H9 (cell line): ENCODE measurements around the gene ULK1. TPM values are rescaled to one million over a fixed set of nuclear protein-coding genes. Genes with fewer than 3 reads are reported as not detected.

Experiments used
- DNase-seq: peaks from one replicate; pipeline ENCODE4 v3.0.0-alpha.2; 2017
- H2AFZ ChIP-seq: one replicate; pipeline ENCODE4 v1.6.1; 2013; ENCODE audit warnings: mild to moderate bottlenecking, low read length, control low read depth, moderate library complexity
- H2AK5ac ChIP-seq: 2 replicates; pipeline ENCODE4 v1.6.1; 2013; ENCODE audit warnings: low read length, control low read depth, mixed read lengths; ENCODE audit not compliant: insufficient read length
- H2BK120ac ChIP-seq: one replicate; pipeline ENCODE4 v1.6.1; 2013; ENCODE audit warnings: low read depth, mild to moderate bottlenecking, low read length, control low read depth, inconsistent platforms; ENCODE audit not compliant: poor library complexity, severe bottlenecking
- H2BK12ac ChIP-seq: 2 replicates; pipeline ENCODE4 v1.6.1; 2013; ENCODE audit warnings: low read length, control low read depth, mixed read lengths, low read depth; ENCODE audit not compliant: insufficient read length
- H2BK15ac ChIP-seq: 2 replicates; pipeline ENCODE4 v1.6.1; 2013; ENCODE audit warnings: low read depth, low read length, control low read depth
- H2BK20ac ChIP-seq: one replicate; pipeline ENCODE4 v1.6.1; 2013; ENCODE audit warnings: low read depth, mild to moderate bottlenecking, low read length, control low read depth, inconsistent platforms; ENCODE audit not compliant: poor library complexity, severe bottlenecking
- H2BK5ac ChIP-seq: 2 replicates; pipeline ENCODE4 v1.6.1; 2013; ENCODE audit warnings: low read length, control low read depth, mixed read lengths; ENCODE audit not compliant: insufficient read length
- H3K14ac ChIP-seq: 2 replicates; pipeline ENCODE4 v1.6.1; 2013; ENCODE audit warnings: low read length, control low read depth; ENCODE audit not compliant: insufficient read depth
- H3K18ac ChIP-seq: 2 replicates; pipeline ENCODE4 v1.6.1; 2013; ENCODE audit warnings: low read depth, mild to moderate bottlenecking, mixed read lengths, low read length, control low read depth; ENCODE audit not compliant: insufficient read length
- H3K23ac ChIP-seq: 2 replicates; pipeline ENCODE4 v1.6.1; 2013; ENCODE audit warnings: low read length, control low read depth, mixed read lengths, low read depth; ENCODE audit not compliant: insufficient read length
- H3K23me2 ChIP-seq: 2 replicates; pipeline ENCODE4 v1.6.1; 2013; ENCODE audit warnings: low read depth, mild to moderate bottlenecking, mixed read lengths, low read length, control low read depth; ENCODE audit not compliant: insufficient read length, poor library complexity, severe bottlenecking
- H3K27ac ChIP-seq: 2 replicates; pipeline ENCODE4 v1.5.1; 2013; ENCODE audit warnings: low read length, control low read depth, mixed read lengths, low read depth; ENCODE audit not compliant: insufficient read length
- H3K27me3 ChIP-seq: 2 replicates; pipeline ENCODE4 v1.6.1; 2013; ENCODE audit warnings: low read length, control low read depth, inconsistent platforms; ENCODE audit not compliant: insufficient read depth
- H3K4ac ChIP-seq: 2 replicates; pipeline ENCODE4 v1.6.1; 2013; ENCODE audit warnings: low read depth, mild to moderate bottlenecking, control low read depth, inconsistent platforms, low read length, moderate library complexity
- H3K4me1 ChIP-seq: 2 replicates; pipeline ENCODE4 v1.6.1; 2013; ENCODE audit warnings: low read length, control low read depth, inconsistent platforms; ENCODE audit not compliant: insufficient read depth
- H3K4me2 ChIP-seq: 2 replicates; pipeline ENCODE4 v1.6.1; 2013; ENCODE audit warnings: low read length, control low read depth, mixed read lengths; ENCODE audit not compliant: insufficient read length, insufficient read depth
- H3K56ac ChIP-seq: 2 replicates; pipeline ENCODE4 v1.6.1; 2013; ENCODE audit warnings: low read depth, mild to moderate bottlenecking, mixed read lengths, low read length, control low read depth; ENCODE audit not compliant: insufficient read length
- H3K79me1 ChIP-seq: 2 replicates; pipeline ENCODE4 v1.6.1; 2013; ENCODE audit warnings: low read depth, mild to moderate bottlenecking, moderate library complexity, low read length, control low read depth, inconsistent platforms; ENCODE audit not compliant: insufficient read depth, poor library complexity, severe bottlenecking
- H3K79me2 ChIP-seq: 2 replicates; pipeline ENCODE4 v1.6.1; 2013; ENCODE audit warnings: low read length, control low read depth, inconsistent platforms; ENCODE audit not compliant: insufficient read depth
- H3K9ac ChIP-seq: 2 replicates; pipeline ENCODE4 v1.6.1; 2013; ENCODE audit warnings: low read length, control low read depth, mixed read lengths; ENCODE audit not compliant: insufficient read length; ENCODE audit errors: extremely low read depth
- H3K9me3 ChIP-seq: one replicate; pipeline ENCODE4 v1.6.1; 2013; ENCODE audit warnings: low read depth, low read length, inconsistent platforms; ENCODE audit not compliant: control insufficient read depth
- H3T11ph ChIP-seq: one replicate; pipeline ENCODE4 v1.6.1; 2013; ENCODE audit warnings: mild to moderate bottlenecking, low read length, control low read depth, inconsistent platforms
- H4K20me1 ChIP-seq: one replicate; pipeline ENCODE4 v1.6.1; 2013; ENCODE audit not compliant: control insufficient read depth, insufficient read length, insufficient read depth
- H4K5ac ChIP-seq: 2 replicates; pipeline ENCODE4 v1.6.1; 2013; ENCODE audit warnings: low read depth, mild to moderate bottlenecking, mixed read lengths, low read length, control low read depth; ENCODE audit not compliant: insufficient read length
- H4K8ac ChIP-seq: replicated peaks from 2 replicates; pipeline ENCODE4 v1.6.1; 2013; ENCODE audit warnings: low read length, control low read depth, mixed read lengths, low read depth; ENCODE audit not compliant: insufficient read length
- H4K91ac ChIP-seq: 2 replicates; pipeline ENCODE4 v1.6.1; 2013; ENCODE audit warnings: low read depth, mild to moderate bottlenecking, moderate library complexity, mixed read lengths, low read length, control low read depth; ENCODE audit not compliant: insufficient read length
- H3K27ac Mint-ChIP-seq, 3 experiments: 2 replicates in 2 of 3; 3 replicates in 1 of 3; pipeline ENCODE4 v1.8.0; 2020 to 2021; ENCODE audit warnings: mixed read lengths in 3 of 3, mild to moderate bottlenecking in 1 of 3, moderate library complexity in 1 of 3
- H3K27me3 Mint-ChIP-seq: 2 replicates; pipeline ENCODE4 v1.8.0; 2021; ENCODE audit warnings: low read depth, mild to moderate bottlenecking, moderate library complexity, mixed read lengths
- H3K36me3 Mint-ChIP-seq, 3 experiments: 2 replicates in 2 of 3; 3 replicates in 1 of 3; pipeline ENCODE4 v1.8.0; 2020 to 2021; ENCODE audit warnings: low read depth in 3 of 3, mixed read lengths in 3 of 3; ENCODE audit not compliant: insufficient read depth in 1 of 3
- H3K4me1 Mint-ChIP-seq, 2 experiments: 2 replicates each; pipeline ENCODE4 v1.8.0; 2020; ENCODE audit warnings: mixed read lengths in 2 of 2
- H3K4me3 Mint-ChIP-seq, 2 experiments: 2 replicates in 1 of 2; 3 replicates in 1 of 2; pipeline ENCODE4 v1.8.0; 2020 to 2021; ENCODE audit warnings: mild to moderate bottlenecking in 2 of 2, mixed read lengths in 2 of 2, moderate library complexity in 1 of 2
- H3K9me3 Mint-ChIP-seq, 2 experiments: 2 replicates in 1 of 2; 3 replicates in 1 of 2; pipeline ENCODE4 v1.8.0; 2020; ENCODE audit warnings: mild to moderate bottlenecking in 2 of 2, mixed read lengths in 2 of 2, moderate library complexity in 1 of 2
- WGBS: extraction: QIAGEN DNeasy Blood & Tissue Kit; methylation state at CpG from one replicate; pipeline ENCODE4 v1.1.7; 2013; ENCODE audit warnings: missing lambda C conversion rate, low lambda C conversion rate, mixed read lengths; ENCODE audit not compliant: insufficient read length; ENCODE audit errors: extremely low coverage; 5-methylcytosine and 5-hydroxymethylcytosine counted together
- total RNA-seq: library from RNA; stranded (reverse); gene quantifications from 2 replicates; pipeline ENCODE4 v1.2.1, GENCODE V29; 2021
- TF ChIP-seq, protein P1 (sequence below): fragments of 200-600 bp; sonication (generic); conservative IDR thresholded peaks from 3 replicates; pipeline ENCODE4 v1.8.0; 2021; ENCODE audit warnings: antibody characterized with exemption, mild to moderate bottlenecking

The ULK1 gene
- total RNA-seq, 1 experiment from 2014 or later: 57.2 TPM

DNA sequence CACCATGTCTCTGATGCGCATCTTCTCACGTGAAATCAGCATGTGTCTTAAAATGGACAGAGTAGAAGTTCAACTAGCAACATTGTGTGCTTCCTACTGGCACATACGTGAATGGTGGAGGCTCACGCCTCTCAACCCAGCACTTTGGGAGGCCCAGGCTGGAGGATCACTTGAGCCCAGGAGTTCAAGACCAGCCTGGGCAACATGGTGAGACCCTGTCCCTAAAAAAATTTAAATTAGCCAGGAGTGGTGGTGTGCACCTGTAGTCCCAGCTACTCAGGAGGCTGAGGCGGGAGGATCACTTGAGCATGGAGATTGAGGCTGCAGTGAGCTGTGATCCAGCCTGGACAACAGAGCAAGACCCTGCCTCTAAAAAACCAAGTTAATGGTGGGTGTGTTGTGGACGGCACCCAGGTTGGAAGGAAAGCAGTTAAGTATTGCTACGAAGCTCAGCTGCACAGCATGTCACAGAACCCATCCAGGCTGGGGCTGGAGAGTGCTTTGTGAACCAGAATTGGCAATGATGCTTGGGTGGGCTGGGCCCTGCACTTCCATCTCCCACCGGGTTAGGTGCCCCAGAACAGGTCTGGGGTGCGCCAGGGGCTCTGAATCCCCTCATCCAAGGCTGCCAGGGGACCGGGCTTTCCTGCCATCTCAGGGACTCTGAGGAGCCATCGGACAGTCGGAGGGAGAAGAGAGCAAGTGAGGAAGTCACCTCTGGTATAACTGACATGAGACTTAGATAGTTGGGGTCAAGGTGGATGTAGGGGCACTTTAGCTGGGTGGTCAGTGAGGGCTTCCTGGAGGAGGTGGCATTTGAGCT is 33.0 kb upstream of the ULK1 start:
- Histone ChIP-seq H2AK5ac (no peak overlapping the region), H2BK12ac (no peak overlapping the region), H2BK5ac (no peak overlapping the region), H3K9me3 (no peaks in the 10 kb centered on the region), H3K79me1 (no peaks in the 10 kb centered on the region), H2BK120ac (no peak overlapping the region), H3K23ac (no peak overlapping the region), H3K4ac (no peak overlapping the region; the same call in 1 of the 2 replicates), H4K20me1 (no peaks in the 10 kb centered on the region), H3K4me1 (peaks cover 4% of the 10 kb centered on the region; the same call in 1 of the 2 replicates), H2BK20ac (no peak overlapping the region), H3T11ph (no peak overlapping the region), H2BK15ac (no peak overlapping the region), H3K4me2 (no peak overlapping the region), H3K9ac (no peak overlapping the region), H2AFZ (no peak overlapping the region), H3K27ac (no peak overlapping the region), H3K18ac (peak overlapping the region; percentile 21), H3K27me3 (no peaks in the 10 kb centered on the region), H3K79me2 (no peaks in the 10 kb centered on the region), H4K5ac (no peak overlapping the region), H3K56ac (no peak overlapping the region), H3K14ac (peak overlapping the region; percentile 79; the same call in 1 of the 2 replicates), H4K8ac (no peak overlapping the region), H3K23me2 (no peaks in the 10 kb centered on the region), H4K91ac (peak overlapping the region; percentile 36)
- peaks cover 31 to 48% of the 10 kb centered on the region in 2 experiments for H3K4me1 Mint-ChIP-seq
- DNase-seq: peak; percentile 29
- WGBS: no CpG with 5 or more reads among the region's 12 CpGs
- peaks cover 10% of the 10 kb centered on the region for H3K27me3 Mint-ChIP-seq
- H3K9me3 Mint-ChIP-seq: peaks cover 0 to 4% of the 10 kb centered on the region in 2 experiments; a peak in 1 of 5 replicates
- H3K27ac Mint-ChIP-seq: peak overlapping the region; percentile 32 to 94 (median 71); a peak in 5 of 7 replicates
- TF ChIP-seq, protein P1, sequence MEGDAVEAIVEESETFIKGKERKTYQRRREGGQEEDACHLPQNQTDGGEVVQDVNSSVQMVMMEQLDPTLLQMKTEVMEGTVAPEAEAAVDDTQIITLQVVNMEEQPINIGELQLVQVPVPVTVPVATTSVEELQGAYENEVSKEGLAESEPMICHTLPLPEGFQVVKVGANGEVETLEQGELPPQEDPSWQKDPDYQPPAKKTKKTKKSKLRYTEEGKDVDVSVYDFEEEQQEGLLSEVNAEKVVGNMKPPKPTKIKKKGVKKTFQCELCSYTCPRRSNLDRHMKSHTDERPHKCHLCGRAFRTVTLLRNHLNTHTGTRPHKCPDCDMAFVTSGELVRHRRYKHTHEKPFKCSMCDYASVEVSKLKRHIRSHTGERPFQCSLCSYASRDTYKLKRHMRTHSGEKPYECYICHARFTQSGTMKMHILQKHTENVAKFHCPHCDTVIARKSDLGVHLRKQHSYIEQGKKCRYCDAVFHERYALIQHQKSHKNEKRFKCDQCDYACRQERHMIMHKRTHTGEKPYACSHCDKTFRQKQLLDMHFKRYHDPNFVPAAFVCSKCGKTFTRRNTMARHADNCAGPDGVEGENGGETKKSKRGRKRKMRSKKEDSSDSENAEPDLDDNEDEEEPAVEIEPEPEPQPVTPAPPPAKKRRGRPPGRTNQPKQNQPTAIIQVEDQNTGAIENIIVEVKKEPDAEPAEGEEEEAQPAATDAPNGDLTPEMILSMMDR: no peak
- peak overlapping the region in 1 of 2 experiments; percentile 47; a peak in 3 of 5 replicates for H3K4me3 Mint-ChIP-seq
- peaks cover 0 to 7% (median 0%) of the 10 kb centered on the region in 3 experiments; a peak in 2 of 7 replicates for H3K36me3 Mint-ChIP-seq
